Mesendoderm (in vitro differentiated cells): Measurements from ENCODE around the gene TRPM7.
A peak's percentile ranks its signal among the peaks of the same experiment; 100 is the strongest.

Source experiments
- DNase-seq: peaks from one replicate; pipeline ENCODE4 v3.0.0; 2013
- H2AK5ac ChIP-seq: 2 replicates; pipeline ENCODE4 v1.6.1; 2013; ENCODE audit warnings: low read length, inconsistent platforms
- H2BK120ac ChIP-seq: 2 replicates; pipeline ENCODE4 v1.6.1; 2013; ENCODE audit warnings: low read depth, mild to moderate bottlenecking, low read length, moderate library complexity, mixed read lengths
- H2BK15ac ChIP-seq: replicated peaks from 2 replicates; pipeline ENCODE4 v1.6.1; 2013; ENCODE audit warnings: low read depth, mild to moderate bottlenecking, moderate library complexity
- H2BK5ac ChIP-seq: 2 replicates; pipeline ENCODE4 v1.6.1; 2013; ENCODE audit warnings: low read length, inconsistent platforms
- H3K18ac ChIP-seq: 2 replicates; pipeline ENCODE4 v1.6.1; 2013; ENCODE audit warnings: mild to moderate bottlenecking, low read length, mixed read lengths
- H3K23ac ChIP-seq: one replicate; pipeline ENCODE4 v1.6.1; 2013; ENCODE audit warnings: low read length
- H3K27ac ChIP-seq: 2 replicates; pipeline ENCODE4 v1.5.1; 2013; ENCODE audit warnings: low read depth, mild to moderate bottlenecking, inconsistent platforms, low read length, moderate library complexity
- H3K27me3 ChIP-seq: 2 replicates; pipeline ENCODE4 v1.6.1; 2013; ENCODE audit warnings: low read length, control low read depth, mild to moderate bottlenecking, inconsistent platforms; ENCODE audit not compliant: insufficient read depth, poor library complexity
- H3K36me3 ChIP-seq: 2 replicates; pipeline ENCODE4 v1.6.1; 2013; ENCODE audit warnings: low read length, inconsistent platforms; ENCODE audit not compliant: control insufficient read depth, insufficient read depth
- H3K4ac ChIP-seq: one replicate; pipeline ENCODE4 v1.6.1; 2013; ENCODE audit warnings: low read depth, mild to moderate bottlenecking, low read length, moderate library complexity
- H3K4me1 ChIP-seq: 2 replicates; pipeline ENCODE4 v1.6.1; 2013; ENCODE audit warnings: low read depth, low read length, inconsistent platforms; ENCODE audit not compliant: control insufficient read depth
- H3K4me2 ChIP-seq: 2 replicates; pipeline ENCODE4 v1.6.1; 2013; ENCODE audit warnings: low read length
- H3K4me3 ChIP-seq: 2 replicates; pipeline ENCODE4 v1.5.1; 2013; ENCODE audit warnings: mild to moderate bottlenecking, low read length
- H3K56ac ChIP-seq: one replicate; pipeline ENCODE4 v1.6.1; 2013; ENCODE audit warnings: low read length
- H3K79me1 ChIP-seq: 2 replicates; pipeline ENCODE4 v1.6.1; 2013; ENCODE audit warnings: low read length, inconsistent platforms
- H3K79me2 ChIP-seq: 2 replicates; pipeline ENCODE4 v1.6.1; 2013; ENCODE audit warnings: mild to moderate bottlenecking, low read length; ENCODE audit not compliant: control insufficient read depth, insufficient read depth
- H3K9ac ChIP-seq: 2 replicates; pipeline ENCODE4 v1.6.1; 2013; ENCODE audit warnings: low read length, inconsistent platforms
- H4K5ac ChIP-seq: one replicate; pipeline ENCODE4 v1.6.1; 2013; ENCODE audit warnings: low read length
- H4K8ac ChIP-seq: one replicate; pipeline ENCODE4 v1.6.1; 2013; ENCODE audit warnings: low read depth, mild to moderate bottlenecking, control low read depth, low read length, moderate library complexity
- WGBS: extraction: QIAGEN DNeasy Blood & Tissue Kit; methylation state at CpG from one replicate; pipeline ENCODE4 v1.1.7; 2013; ENCODE audit warnings: low lambda C conversion rate, missing lambda C conversion rate; ENCODE audit not compliant: insufficient coverage; ENCODE audit errors: extremely low coverage; 5-methylcytosine and 5-hydroxymethylcytosine counted together

TRPM7 gene

DNA sequence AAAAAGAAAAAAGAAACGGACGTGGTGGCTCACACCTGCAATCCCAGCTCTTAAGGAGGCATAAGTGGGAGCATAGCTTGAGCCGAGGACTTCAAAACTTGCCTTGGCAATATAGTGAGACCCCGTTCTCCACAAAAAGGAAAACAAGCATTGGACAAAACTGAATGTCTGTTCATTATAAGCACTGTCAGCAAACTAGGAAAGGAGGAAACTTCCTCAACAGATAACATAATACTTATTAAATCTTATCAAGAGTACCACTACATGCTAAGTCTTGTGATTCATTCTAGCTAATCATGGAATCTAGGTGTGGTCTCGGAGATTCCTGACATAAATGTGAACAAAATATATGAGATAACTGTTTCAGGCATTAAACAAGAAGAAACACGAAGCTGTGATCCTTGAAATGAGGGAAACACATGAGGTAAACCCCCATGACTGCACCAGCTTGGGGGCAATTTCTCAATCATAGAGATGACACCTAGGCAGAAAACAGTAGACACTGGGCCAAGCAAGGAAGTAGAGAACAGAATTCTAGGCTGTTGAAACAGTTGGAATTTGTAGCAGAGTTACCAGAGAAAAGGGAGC is 33.3 kb downstream of the TRPM7 start:
- Histone ChIP-seq H2AK5ac (no peak overlapping the region), H2BK5ac (no peak overlapping the region), H3K9ac (no peak overlapping the region), H3K4me2 (no peak overlapping the region), H4K8ac (no peak overlapping the region), H2BK15ac (no peak overlapping the region), H3K27me3 (no peaks in the 10 kb centered on the region), H3K56ac (no peak overlapping the region), H2BK120ac (no peak overlapping the region), H3K79me2 (no peaks in the 10 kb centered on the region), H3K27ac (no peak overlapping the region), H3K23ac (no peak overlapping the region), H3K4me1 (no peaks in the 10 kb centered on the region), H3K18ac (no peak overlapping the region), H3K4ac (no peak overlapping the region), H3K36me3 (no peaks in the 10 kb centered on the region), H4K5ac (no peak overlapping the region), H3K79me1 (no peaks in the 10 kb centered on the region), H3K4me3 (no peak overlapping the region)
- no CpG with 5 or more reads among the region's 6 CpGs for WGBS
- no peak for DNase-seq

DNA sequence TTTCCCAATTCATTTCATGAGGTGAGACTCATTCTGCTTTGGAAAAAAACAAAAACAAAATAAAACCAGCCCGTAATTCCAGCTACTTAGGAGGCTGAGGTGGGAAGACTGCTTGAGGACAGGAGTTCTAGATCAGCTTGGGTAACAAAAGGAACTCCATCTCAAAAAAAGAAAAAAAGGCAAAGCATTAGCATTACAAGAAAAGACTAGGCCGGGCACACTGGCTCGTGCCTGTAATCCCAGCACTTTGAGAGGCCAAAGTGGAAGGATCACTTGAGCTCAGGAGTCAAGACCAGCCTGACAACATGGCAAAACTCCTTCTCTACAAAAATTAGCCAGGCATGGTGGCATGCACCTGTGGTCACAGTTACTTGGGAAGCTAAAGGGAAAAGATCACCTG is 33.9 kb downstream of the TRPM7 start:
- Histone ChIP-seq H3K56ac (no peak overlapping the region), H3K9ac (no peak overlapping the region), H2BK5ac (no peak overlapping the region), H3K4me3 (no peak overlapping the region), H3K4me2 (no peak overlapping the region), H4K5ac (no peak overlapping the region), H3K4me1 (no peaks in the 10 kb centered on the region), H2BK15ac (no peak overlapping the region), H4K8ac (no peak overlapping the region), H3K18ac (no peak overlapping the region), H3K27me3 (no peaks in the 10 kb centered on the region), H2BK120ac (no peak overlapping the region), H3K23ac (no peak overlapping the region), H3K36me3 (no peaks in the 10 kb centered on the region), H3K79me2 (no peaks in the 10 kb centered on the region), H3K27ac (no peak overlapping the region), H2AK5ac (no peak overlapping the region), H3K79me1 (no peaks in the 10 kb centered on the region), H3K4ac (no peak overlapping the region)
- no CpG with 5 or more reads among the region's 3 CpGs for WGBS
- DNase-seq = no peak

DNA sequence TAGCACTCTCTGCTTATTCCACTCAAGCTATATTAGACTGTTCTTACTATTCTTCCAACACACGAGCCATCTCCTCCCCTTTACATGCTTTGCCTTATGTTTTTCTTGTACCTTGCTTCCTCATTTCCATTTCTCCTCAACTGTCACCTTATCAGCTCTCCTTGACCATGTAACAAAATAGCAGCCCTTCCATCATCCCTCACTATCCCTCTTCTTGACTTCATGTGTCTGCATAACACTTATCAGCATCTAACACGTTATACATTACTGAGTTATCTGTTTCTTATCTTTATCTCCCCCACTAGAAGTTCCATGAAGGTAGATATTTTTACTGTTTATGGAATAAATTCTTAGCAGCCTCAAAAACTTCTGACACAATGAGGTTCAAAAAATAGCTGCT is 45.3 kb downstream of the TRPM7 start:
- no peaks in the 10 kb centered on the region for H3K36me3 ChIP-seq
- no peak overlapping the region for H3K23ac ChIP-seq
- no peak overlapping the region for H3K27ac ChIP-seq
- WGBS = no CpG with 5 or more reads among the region's 2 CpGs
- DNase-seq = no peak
- no peak overlapping the region for H4K5ac ChIP-seq
- no peak overlapping the region for H3K4ac ChIP-seq
- no peak overlapping the region for H3K18ac ChIP-seq
- H3K4me1 ChIP-seq = no peaks in the 10 kb centered on the region
- H2BK5ac ChIP-seq = no peak overlapping the region
- H2AK5ac ChIP-seq = no peak overlapping the region
- H3K4me3 ChIP-seq = no peak overlapping the region
- no peak overlapping the region for H2BK120ac ChIP-seq
- H3K4me2 ChIP-seq = no peak overlapping the region
- H2BK15ac ChIP-seq = no peak overlapping the region
- H3K27me3 ChIP-seq = no peaks in the 10 kb centered on the region
- no peaks in the 10 kb centered on the region for H3K79me1 ChIP-seq
- no peak overlapping the region for H3K56ac ChIP-seq
- H4K8ac ChIP-seq = no peak overlapping the region
- H3K9ac ChIP-seq = no peak overlapping the region
- no peaks in the 10 kb centered on the region for H3K79me2 ChIP-seq

DNA sequence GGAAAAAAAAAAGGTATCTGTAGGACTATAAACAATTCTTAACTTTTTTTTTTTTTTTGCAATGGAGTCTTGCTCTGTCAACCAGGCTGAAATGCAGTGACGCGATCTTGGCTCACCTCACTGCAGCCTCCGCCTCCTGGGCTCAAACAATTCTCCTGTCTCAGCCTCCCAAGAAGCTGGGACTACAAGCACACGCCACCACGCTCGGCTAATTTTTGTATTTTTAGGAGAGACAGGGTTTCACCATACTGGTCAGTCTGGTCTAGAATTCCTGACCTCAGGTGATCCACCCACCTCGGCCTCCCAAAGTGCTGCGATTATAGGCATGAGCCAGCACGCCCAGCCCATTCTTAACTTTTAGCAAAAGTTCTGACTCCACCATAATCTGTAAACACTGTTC is 50.5 kb downstream of the TRPM7 start:
- WGBS = no CpG with 5 or more reads among the region's 9 CpGs
- Histone ChIP-seq H2BK120ac (no peak overlapping the region), H2AK5ac (no peak overlapping the region), H3K56ac (no peak overlapping the region), H3K23ac (no peak overlapping the region), H3K79me1 (no peaks in the 10 kb centered on the region), H3K27me3 (no peaks in the 10 kb centered on the region), H3K4ac (no peak overlapping the region), H3K4me1 (no peaks in the 10 kb centered on the region), H2BK15ac (no peak overlapping the region), H2BK5ac (no peak overlapping the region), H3K27ac (no peak overlapping the region), H4K8ac (no peak overlapping the region), H3K36me3 (no peaks in the 10 kb centered on the region), H3K4me2 (no peak overlapping the region), H3K18ac (no peak overlapping the region), H4K5ac (no peak overlapping the region), H3K79me2 (no peaks in the 10 kb centered on the region), H3K4me3 (no peak overlapping the region), H3K9ac (no peak overlapping the region)
- DNase-seq = no peak

GRCh38 chr15:50633653-50634052 is 52.9 kb downstream of the TRPM7 start:
- H3K4me2 ChIP-seq = no peak overlapping the region
- H3K36me3 ChIP-seq = peaks cover 2% of the 10 kb centered on the region
- DNase-seq = no peak
- no peak overlapping the region for H3K27ac ChIP-seq
- no peak overlapping the region for H4K8ac ChIP-seq
- H3K56ac ChIP-seq = no peak overlapping the region
- WGBS = no CpG with 5 or more reads among the region's 3 CpGs
- no peaks in the 10 kb centered on the region for H3K79me1 ChIP-seq
- no peak overlapping the region for H3K23ac ChIP-seq
- no peaks in the 10 kb centered on the region for H3K27me3 ChIP-seq
- no peak overlapping the region for H3K4me3 ChIP-seq
- no peaks in the 10 kb centered on the region for H3K4me1 ChIP-seq
- no peak overlapping the region for H3K18ac ChIP-seq
- no peak overlapping the region for H2BK120ac ChIP-seq
- no peak overlapping the region for H3K4ac ChIP-seq
- H4K5ac ChIP-seq = no peak overlapping the region
- H3K9ac ChIP-seq = no peak overlapping the region
- H2BK15ac ChIP-seq = no peak overlapping the region
- H3K79me2 ChIP-seq = no peaks in the 10 kb centered on the region
- no peak overlapping the region for H2AK5ac ChIP-seq
- H2BK5ac ChIP-seq = no peak overlapping the region

- Histone ChIP-seq H3K4me3 (no peak overlapping the region), H3K18ac (no peak overlapping the region), H2BK120ac (no peak overlapping the region), H3K4me2 (no peak overlapping the region), H2AK5ac (no peak overlapping the region), H2BK15ac (no peak overlapping the region), H3K9ac (no peak overlapping the region), H3K56ac (peak overlapping the region; percentile 15), H3K79me2 (no peaks in the 10 kb centered on the region), H3K79me1 (no peaks in the 10 kb centered on the region), H3K27ac (peak overlapping the region; percentile 19), H4K8ac (no peak overlapping the region), H3K23ac (no peak overlapping the region), H3K27me3 (no peaks in the 10 kb centered on the region), H4K5ac (no peak overlapping the region), H2BK5ac (no peak overlapping the region), H3K36me3 (peaks cover 2% of the 10 kb centered on the region), H3K4ac (no peak overlapping the region), H3K4me1 (no peaks in the 10 kb centered on the region)
- DNase-seq = peak; percentile 62
- no CpG with 5 or more reads among the region's 5 CpGs for WGBS
Observed at GRCh38 chr15:50628421-50628820, 58.2 kb downstream of the TRPM7 start.
